Stimulated activated CD4-positive, alpha-beta T cell treated with anti-CD3 and anti-CD28 coated beads, Interleukin-1b, Interleukin-23, amount 100 ng/mL, for 48 hours (primary cell): Measurements from ENCODE around the gene PTPRG.

Source experiments
- DNase-seq: peaks from one replicate; pipeline ENCODE4 v3.0.0-alpha.2; 2020

Gene PTPRG

DNA sequence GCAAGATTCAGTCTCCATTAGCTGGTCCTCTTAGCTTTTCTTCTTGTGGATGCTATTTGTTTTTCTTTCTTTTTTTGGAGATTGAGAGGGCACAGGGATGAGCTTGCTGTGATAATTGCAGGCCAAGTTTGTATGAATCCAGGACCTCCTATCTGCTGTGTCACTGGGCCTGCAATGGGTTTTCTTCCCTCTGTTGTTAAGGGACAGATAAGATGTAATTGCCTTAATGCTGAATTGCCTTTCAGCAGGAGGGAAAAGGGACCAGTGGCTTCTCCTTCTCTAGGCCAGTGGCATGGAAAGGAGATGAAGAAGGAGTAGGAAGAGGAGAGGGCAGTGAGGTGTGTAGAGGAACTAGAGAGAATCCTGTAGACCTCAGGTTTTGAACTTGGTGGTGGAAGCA is 29.9 kb downstream of the PTPRG start:
- no peak for DNase-seq

DNA sequence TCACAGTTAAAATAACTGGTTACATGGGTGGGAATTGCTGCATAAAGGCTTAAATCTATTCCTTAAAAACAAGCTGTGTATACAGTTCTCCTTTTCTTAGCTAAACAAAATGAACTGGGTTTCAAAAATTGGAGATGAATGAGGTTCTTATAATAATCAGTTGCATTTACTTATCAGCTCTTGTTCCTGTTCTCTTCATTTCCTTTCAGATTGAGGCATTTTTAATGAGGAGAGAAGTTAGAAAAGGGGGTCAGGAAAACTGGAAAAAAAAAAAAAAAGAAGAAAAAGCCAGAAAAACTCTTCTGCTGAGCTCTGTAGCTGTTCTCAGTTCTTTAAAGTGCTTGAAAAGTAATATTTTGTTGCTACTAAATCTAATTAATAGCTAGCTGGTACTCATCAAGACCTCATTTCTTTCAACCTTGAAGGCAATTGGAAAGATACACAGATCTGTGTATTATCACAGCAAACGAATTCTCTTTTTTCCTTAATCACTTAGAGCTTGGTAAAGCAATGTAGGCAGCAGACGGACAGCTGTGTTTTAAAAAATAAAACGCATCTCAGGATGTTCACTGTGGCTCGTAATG is 32.2 kb downstream of the PTPRG start:
- DNase-seq: no peak

DNA sequence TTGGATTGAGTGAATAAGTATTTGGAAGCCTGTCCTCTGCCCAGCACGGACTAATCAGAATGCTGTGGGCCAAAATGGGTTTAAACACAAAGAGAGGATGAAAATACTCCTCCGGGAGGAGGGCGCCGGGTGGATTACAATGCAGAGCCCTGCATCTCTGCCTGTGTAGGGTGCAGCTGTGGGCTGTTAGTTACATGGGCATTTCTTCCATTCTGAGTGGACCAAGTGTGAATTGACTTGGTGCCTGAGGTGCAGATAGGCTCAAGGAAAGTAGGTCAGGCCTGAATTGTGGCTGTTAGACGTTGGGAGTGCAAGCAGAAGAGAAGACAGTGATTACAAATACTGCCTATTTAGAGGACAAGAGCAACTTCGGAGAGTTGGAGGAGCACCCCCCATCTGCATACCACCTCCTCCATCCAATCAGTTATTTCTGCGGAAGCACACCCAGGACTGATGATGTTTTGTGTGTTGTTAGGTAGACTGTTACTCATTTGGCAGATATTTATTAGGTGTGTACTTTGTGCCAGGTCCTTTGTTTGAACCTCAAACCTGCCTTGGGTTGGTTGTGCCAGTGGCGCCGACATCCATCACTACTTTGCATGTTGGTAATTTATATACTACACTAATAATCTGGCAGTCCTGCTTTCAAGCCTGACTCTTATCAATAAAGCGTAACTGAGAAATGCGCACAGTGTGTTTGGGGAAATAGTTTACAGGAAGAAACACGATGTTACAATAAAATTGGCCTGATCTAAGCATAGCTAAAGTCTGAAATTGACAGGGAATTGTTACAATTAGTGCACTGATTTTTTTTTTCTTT is 33.0 kb downstream of the PTPRG start:
- no peak for DNase-seq

DNA sequence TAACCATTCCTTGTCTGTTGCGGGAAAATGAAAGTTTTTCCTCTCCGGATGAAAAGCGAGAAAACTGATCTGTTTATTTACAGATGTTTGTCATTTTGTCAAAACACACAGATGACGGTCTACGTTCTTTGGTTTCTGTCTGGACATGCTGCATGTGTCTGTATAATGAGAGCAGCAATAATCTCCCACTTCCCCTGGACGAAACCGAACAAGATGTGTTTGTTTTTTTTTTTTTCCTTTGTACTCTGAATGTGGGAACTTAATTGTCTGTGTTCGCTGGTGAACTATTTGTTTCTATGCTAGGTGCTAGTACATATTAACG is 33.6 kb downstream of the PTPRG start:
- DNase-seq: no peak

DNA sequence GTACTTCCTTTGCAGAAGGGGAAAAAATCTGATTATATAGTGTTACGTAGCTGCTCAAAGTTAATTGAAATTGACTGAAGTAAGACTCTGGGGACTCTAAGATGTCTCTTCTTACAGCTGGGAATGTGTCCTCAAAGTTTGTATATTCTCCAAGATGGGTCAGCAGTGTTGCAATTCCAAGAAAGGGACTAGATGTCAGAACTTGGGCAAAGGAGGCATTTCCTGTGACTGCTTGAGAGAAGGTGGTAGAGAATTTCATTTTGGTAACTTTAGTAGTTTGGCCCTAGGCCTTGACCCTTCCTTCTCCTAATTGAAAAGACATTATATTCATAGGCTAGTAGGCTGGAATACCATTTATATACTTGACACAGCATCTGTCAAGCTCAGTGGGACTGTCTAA is 33.9 kb downstream of the PTPRG start:
- DNase-seq: no peak

DNA sequence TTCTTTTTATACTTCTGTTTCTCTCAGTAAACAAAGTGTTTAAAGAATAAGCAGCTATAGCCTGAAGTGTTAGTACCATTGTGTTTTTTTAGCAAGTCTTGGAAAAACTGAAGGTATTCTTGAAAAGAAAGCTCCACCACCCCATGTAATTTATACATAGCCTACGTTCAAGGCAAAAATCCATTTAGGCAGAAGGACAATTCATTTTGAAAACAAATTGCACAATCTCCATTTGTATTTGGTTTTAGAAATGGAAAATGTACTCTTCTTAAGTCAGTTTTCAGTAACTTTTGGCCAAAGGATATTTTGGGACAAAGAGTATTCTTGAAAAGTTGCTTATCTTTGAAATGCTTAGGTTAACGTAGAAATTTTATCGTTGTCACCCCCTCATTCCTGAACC is 34.5 kb downstream of the PTPRG start:
- no peak for DNase-seq

DNA sequence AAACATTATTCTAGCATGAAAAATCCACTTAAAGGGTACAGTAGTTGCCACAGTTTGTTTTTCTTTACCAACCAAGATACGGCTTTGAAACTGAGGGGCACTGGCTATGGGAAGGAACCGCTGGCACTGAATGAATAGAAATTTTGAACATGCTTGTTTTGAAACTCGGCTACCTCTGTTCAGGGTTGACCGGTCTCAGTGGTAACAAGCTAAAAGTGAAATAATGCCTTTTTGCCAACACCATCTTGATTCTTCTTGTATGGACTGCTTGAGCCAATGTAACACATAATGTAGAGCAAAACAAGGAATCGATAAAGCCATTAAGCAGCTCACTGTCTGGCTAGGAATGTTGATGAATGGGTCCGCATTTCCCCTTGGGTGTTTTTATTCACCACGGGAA is 36.5 kb downstream of the PTPRG start:
- DNase-seq: no peak

DNA sequence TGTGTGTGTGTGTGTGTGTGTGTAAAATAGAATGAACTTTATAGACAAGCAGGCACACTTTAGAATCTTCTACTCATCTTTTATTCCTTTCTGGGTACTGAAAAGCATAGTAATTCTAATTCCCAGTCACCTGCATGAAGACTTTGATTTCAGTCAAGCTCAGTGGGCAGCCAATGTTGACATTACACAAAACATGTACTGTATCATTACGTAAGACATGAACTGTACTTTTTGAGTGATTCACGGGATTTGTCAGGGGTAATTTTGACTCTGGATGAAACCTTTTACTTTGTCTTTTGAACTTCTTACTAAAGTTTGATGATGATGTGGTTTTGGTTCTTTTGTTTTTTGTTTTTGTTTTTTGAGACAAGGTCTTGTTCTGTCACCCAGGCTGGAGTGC is 38.8 kb downstream of the PTPRG start:
- DNase-seq: no peak

DNA sequence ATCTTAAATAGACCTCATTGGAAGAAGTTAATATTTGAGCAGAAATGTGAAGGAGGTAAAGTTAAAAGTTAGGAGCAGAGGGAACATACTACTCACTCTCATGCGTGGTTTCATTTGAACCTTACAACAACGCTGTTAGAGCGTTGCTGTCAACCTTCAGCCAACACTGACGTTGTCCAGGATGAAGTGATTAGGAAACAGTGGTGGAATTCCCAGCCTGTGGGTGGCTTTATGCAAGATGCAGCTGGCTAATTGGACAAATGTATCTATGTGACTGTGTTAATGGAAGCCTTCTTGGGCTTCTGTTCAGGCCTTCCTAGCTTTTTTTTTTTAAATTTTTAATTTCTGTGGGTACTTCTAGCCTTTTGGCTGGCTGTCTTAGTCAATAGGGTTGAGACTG is 40.5 kb downstream of the PTPRG start:
- DNase-seq: no peak

DNA sequence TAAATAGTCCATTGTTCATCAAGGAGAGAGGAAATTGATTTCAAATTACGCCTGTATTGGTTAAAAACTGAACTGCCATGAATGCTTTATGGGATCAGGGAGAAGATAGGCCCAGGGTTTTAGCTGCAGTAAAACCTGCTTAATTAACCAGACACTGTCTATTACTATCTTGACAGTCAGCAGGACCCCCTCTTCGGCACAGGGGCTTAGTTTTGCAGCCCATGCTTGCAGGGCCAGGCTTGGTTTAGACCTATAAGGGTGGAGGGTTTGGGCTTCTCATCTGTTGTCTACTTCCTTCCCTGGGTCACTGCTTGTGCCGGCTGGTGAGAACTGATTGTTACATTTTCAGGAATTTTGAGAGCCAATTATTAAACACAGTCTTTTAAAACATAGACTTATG is 41.1 kb downstream of the PTPRG start:
- no peak for DNase-seq

DNA sequence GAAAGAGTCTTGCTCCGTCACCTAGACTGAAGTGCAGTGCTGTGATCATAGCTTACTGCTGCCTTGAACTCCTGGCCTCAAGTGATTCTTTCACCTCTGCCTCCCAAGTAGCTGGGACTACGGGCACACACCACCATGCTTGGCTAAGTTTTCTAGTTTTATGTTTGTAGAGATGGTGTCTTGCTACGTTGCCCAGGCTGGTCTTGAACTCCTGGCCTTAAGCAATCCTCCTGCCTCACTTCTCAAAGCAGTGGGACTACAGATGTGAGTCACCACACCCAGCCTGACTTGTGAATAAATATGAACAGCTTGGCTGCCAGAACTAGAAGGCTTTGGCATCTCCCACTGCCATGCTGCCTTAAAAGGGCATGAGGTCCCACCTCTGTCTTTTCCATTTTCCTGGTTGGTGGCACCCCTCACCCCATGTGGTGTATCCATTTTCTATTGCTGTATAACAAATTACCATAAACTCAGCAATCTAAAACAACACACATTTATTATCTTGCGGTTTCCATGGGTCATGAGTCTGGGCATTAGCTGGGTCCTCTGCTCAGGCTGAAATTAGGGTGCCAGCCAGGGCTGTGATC is 44.3 kb downstream of the PTPRG start:
- no peak for DNase-seq

DNA sequence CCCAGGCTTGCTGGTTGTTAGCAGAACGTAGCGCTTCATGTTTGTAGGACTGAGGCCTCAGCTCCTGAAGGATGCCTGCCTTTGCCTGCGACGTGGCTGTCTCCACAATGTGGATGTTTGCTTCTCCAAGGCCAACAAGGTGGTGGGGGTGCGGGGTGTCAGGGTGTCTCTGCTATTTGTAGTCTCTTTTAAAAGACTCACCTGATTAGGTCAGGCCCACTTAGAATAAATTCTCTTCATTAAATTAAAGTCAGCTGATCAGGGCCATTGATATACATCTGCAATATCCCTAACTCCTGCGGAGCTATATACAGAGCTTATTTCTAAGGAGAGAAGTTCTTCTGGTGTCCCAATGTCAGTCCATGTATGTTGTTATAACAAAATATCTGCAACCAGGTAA is 44.8 kb downstream of the PTPRG start:
- no peak for DNase-seq

DNA sequence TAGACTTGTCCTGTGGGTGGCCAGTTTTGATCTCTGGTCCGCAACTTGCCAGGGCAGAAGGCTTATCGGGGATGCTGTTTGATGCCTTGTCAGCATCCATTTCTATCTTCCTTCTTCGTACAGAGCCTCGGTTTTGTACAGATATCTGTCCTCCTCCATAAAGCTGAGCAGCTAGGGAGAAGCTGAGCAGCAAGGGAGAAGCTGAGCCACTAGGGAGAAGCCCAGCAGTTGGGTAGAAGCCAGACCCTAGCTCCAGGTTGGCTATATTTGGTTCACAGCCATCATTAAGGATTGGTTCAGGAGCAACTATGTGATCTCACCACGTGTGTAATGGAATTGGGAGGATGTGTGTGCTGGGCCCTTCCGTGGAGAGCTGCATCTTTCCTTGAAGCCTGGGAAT is 46.7 kb downstream of the PTPRG start:
- no peak for DNase-seq

DNA sequence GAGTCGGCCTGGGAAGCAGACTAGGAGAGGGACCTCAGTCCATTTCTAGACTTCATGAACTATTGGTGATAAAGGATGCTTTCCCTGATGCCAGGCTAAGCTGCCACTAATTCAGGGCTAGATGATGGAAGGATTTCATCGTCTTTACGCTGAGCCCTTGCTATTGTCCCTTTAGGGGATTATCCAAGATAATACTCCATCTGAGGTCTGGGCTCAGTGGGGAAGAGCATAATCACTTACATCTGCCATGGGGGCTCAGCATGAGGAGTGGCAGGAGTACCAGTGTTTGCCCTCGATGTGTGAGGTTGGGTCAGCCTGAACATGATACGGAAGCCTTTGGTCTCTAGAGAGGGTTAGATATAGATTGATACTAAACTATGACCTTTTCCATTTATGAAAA is 47.3 kb downstream of the PTPRG start:
- DNase-seq: no peak

DNA sequence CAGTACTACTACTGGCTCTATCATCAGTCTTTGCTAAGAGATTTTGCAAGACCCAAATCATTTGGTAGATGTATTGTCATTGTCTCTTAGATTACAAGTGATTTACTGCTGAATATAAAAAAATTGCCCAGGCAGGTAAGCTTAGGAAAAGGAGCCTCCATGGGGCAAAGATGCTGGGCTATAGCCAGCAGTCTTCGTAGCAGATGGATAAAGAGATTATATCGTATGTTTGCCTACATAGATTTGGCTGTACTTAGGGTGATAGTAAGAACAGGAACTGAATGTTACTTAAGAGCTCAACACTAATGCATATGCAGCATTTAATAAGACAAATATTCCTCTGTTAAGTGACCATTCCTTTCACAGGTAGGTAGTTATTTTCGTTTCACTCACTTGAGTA is 48.9 kb downstream of the PTPRG start:
- DNase-seq: no peak

DNA sequence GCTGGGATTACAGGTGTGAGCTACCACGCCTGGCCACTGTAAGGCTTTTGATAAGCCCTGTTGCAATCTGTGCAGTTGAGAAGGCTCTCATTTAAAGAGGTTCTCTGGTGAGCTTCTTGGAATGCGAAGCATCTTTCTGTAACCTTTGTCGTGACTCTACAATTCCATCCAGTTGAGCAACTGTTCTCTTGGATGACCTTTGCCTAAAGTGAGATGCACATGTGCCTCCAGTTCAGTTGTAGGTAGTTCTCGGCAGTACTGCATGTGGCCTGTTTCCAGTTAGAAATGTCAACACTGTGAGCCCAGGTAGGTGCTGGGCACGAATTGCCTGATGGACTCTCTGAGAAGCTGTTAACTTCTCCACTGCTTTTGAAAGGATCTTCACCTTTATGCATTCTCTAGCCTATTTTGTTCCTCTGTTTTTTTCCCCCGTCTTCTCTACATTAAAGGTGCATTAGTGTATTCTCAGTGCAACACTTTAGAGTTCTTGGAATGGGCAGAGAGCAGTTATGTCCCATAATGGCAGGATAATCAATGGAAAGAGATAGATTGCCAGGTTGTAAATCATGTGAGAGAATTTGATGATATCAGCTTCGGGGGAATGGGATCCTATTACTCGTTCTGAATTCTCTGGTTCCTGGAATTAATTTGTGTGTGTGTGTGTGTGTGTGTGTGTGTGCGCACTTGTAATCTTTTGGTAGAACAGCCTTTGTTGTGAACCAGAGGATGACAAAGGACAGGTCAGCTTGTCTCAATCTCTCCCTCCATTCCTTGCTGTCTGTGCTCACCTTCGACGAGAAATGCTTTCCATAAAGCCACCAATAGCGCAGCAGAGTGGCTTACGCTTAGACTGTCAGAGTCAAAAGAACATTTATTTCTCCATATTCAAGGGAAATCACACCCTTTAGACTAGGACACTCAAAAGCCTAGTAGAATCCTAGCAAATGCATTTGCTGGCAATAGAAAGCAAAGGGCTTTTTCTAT is 51.1 kb downstream of the PTPRG start:
- DNase-seq: no peak

DNA sequence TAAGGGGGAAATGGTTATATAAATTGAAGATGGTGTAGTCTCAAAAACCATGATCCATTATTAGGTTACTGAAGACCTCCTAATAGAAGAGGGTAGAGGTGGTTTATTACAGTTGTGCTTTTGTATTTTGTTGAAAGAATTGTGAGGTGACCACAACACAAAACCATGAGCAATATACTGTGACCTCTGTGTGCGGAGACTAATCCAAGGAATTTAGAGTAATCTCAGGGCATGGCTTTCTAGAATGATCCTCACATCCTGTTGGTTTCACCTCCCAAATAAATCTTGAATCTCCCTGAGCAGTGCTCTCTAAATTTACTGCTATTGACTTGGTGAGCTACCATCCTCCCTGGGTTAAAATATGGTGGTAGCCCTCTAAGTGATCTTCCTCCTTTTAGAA is 52.3 kb downstream of the PTPRG start:
- no peak for DNase-seq

DNA sequence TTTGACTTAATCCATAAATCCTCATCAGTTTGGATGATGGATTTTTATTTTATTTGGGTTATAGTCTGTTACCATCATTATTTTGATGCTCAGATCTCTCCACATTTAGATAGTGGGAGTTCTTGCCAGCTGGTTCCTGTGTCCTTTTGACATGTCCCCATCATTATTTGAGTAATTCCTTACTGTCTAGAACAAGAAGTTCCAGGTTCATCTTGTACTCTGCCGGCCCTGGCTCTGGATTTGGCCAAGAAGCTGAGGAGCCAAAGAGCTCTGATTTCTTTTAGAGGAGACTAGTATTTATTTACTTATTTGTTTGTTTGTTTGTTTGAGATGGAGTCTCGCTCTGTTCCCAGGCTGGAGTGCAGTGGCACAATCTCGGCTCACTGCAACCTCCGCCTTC is 54.3 kb downstream of the PTPRG start:
- no peak for DNase-seq

DNA sequence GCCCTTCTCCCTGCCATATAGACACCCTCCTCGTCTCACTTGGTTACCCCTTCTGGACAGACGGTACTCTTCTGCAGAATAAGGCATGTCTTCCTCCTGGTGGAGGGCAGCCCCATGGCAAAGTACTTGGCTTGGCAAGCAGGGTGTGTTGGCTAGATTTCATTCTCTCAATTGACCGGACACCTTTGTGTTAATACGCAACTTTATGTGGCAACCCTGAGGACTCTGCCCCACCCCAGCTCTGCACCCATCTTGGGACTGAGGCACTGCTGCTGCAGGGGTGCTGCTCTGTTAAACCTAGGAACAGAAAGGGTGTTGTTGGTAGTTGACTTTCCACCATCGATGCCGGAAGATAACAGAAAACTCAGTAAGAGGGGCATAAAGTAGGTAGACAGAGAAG is 55.2 kb downstream of the PTPRG start:
- DNase-seq: no peak

DNA sequence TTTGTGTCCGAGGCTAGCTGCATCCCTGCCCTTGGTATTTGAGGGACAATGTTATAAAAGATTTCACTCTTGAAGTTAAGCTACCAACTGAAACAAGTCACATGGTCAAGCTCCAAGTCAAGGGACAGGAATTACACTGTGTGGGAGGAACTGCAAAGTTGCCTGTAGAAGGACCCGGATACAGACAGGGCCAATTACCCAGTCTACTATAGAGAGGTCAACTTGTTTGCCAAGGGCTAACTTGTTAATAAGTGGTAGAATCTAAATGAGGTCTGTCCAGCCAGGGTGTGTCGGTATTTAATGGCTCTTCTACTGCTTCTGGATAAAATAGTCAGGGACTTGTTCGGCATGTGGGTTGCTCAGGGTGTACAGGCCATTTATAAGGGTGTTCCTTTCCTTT is 55.7 kb downstream of the PTPRG start:
- no peak for DNase-seq

DNA sequence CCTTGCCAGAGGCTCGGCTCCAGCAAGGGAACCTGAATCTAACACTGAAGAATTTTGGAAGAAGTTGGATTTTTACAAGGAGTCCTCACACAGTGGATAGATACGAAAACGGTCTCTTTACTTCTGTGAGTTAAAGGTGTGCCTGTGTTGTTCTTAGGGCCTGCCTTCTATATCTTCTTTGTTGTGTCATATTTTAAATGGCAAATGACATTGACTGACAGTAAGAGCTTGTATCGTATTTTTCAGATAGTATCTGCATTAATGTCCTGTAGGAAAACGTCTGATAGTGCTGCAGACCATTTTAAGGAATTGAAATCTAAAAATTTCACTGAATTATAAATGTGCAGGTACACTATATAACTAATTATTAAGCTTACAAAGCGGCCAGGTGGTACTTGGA is 56.3 kb downstream of the PTPRG start:
- no peak for DNase-seq

DNA sequence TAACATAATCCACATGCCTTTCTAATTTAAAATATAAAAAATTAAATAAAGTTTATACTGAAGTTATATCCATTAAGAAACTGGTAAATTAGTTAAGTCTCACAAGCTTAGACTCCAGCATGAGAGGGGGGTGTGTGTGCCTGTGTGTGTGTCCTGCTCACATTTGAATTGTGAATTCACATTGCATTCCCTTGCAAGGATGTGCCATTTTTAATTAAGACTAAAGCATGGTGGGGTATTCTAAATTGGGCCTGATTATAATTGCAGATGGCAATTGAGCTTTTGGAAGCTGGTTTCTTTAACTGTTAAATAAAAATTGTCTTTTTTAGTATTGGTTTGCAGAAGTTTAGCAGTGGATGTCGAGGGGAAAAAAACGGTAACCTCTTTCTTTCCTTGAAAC is 56.9 kb downstream of the PTPRG start:
- no peak for DNase-seq

DNA sequence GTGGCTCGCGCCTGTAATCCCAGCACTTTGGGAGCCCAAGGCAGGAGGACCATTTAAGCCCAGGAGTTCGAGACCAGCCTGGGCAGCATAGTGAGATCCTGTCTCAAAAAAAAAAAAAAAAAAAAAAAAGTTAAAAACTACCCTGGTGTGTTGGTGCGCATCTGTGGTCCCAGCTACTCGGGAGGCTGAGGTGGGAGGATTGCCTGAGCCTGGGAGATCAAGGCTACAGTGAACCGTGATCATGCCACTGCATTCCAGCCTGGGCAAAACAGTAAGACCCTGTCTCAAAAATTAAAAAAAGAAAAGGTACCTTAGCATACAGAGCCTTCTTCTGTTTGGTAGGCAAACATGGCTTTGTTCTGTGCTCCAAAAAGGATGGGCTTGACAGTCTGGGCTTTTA is 57.5 kb downstream of the PTPRG start:
- DNase-seq: no peak

DNA sequence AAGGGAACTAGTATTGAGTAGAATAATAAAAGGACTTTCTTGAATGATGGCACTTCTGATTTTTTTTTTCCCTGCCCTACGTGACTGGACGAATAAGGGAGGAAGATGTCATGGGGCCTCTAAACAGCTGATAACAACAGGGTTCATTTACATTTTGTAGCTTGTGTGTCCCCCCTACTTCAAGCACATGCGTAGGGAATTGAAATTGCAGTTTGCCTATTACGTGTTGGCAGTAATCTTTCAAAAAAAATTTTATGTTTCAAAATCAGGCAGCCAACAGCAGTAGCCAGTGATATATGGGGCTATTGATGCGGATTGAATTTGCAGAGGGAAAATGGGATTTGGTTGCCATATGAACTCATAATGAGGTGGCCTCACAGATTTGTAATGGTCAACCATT is 58.7 kb downstream of the PTPRG start:
- DNase-seq: no peak
